PFSK-1 (cell line): Measurements from ENCODE around the gene TUNAR.

Source experiments
- FOXP2 ChIP-seq: optimal IDR thresholded peaks from 2 replicates; pipeline ENCODE3; 2011; ENCODE audit warnings: borderline replicate concordance, control low read depth, inconsistent platforms; ENCODE audit not compliant: insufficient read depth; ENCODE audit errors: extremely low read length, extremely low read depth
- POLR2AphosphoS5 ChIP-seq: IDR thresholded peaks from 2 replicates; pipeline ENCODE4 v1.6.1; 2012; ENCODE audit warnings: low read depth, mild to moderate bottlenecking, control low read depth, low read length, moderate library complexity
- SIN3A ChIP-seq: IDR thresholded peaks from 2 replicates; pipeline ENCODE4 v1.6.1; 2012; ENCODE audit warnings: mild to moderate bottlenecking, low read length, moderate library complexity, borderline replicate concordance; ENCODE audit not compliant: insufficient read depth

DNA sequence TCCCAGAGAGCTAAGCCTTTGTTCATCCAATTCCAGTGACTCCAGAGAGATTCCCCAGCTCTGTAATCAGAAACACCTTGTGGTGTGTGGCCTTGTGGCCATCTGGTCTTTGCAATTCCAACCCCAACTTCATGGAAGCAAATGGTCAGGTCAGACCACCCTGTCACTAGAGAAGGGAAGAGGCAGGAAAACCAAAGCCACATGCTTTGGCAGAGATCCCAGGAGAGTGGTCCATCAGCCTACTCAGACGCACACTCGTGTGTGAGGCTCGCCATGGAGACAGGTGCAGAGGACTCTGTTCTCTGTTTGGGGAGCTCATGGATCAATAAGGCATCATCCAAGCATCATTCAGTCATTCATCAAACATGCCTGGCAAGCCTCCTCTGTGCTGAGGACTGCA, 46.2 kb upstream of the TUNAR start:
- TF ChIP-seq POLR2AphosphoS5: no peak
- no peak for TF ChIP-seq SIN3A
- TF ChIP-seq FOXP2: no peak
